ENCODE results near the gene RPL19.

The RPL19 gene

DNA sequence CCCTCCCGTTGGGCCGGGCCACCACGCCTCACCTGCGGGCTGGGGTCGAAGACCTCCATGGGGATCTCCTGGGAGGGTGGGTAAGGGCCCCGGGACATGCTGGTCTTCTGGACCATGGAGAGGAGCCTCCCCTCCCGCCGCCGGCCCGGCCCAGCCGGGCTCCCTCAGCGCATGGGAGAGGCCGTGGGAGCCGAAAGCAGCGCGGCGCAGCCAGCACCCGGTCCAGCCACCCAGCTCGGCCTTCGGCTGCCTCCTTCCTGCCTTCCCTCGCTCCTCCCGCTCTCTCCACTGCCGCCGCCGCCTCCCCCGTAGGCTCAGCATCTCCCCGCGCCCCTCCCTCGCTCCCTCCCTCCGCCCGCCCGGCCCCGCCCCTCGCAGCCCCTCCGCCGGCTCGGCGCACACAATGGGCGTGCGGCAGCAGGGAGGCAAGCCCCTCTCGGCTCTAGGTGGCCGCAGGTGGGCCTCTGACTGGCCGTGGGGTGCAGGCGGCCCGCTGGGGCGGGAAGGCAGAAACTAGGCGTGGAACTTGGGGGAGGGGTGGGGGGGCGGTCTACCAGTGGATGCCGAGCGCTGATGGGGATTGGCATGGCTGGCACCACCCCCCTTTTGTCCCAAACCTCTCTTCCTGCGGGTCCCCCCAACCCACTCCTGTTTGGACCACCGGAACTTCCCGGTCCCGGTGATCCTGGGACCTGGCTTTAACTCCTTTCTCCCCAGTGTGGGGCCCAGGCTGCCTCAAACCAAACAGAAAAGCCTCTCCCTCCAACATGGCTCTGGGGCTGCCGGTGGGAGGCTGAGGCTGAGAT, 2.5 kb upstream of the RPL19 start, which contains the start of gene CACNB1:
Gene CACNB1, minus strand, starts transcription at position 290 of the 806 bp plus-strand sequence. Its CDS starts 174 bp downstream, at position 116.
- peak; percentile 98 for DNase-seq (ENCODE audit: low spot score)

DNA sequence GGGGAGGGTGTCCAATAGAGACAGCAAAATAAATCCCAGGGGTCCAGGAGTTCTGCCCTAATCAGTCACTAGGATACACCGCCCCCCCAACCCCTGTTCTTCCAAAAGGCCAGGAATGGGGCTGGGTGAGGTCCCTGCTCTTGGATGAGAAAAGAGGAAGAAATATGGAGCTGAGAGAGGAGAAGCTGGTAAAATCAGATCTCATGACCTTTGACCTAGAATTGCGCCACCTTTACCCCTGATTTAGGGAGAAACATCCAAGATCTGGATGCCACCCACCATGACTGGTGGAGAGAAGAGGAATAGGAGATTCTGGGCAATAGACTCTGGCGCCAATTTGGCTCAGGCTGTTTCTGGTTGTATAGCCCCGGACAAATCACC, 1.9 kb upstream of the RPL19 start:
- DNase-seq (ENCODE audit: low spot score), result no peak

DNA sequence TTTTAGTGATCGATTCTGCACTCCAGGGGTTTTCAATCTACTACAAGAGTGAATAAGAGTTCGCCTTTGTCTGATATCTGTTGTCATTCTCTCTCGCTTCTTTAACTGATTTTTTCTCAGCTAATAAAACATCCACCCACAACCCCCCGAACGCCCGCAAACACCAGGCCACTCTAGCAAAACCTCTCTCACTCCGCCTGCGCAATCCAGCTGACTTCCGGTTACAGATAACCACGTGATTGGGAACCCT, 338 bp upstream of the RPL19 start:
- DNase-seq (ENCODE audit: low spot score), result peak; percentile 95

DNA sequence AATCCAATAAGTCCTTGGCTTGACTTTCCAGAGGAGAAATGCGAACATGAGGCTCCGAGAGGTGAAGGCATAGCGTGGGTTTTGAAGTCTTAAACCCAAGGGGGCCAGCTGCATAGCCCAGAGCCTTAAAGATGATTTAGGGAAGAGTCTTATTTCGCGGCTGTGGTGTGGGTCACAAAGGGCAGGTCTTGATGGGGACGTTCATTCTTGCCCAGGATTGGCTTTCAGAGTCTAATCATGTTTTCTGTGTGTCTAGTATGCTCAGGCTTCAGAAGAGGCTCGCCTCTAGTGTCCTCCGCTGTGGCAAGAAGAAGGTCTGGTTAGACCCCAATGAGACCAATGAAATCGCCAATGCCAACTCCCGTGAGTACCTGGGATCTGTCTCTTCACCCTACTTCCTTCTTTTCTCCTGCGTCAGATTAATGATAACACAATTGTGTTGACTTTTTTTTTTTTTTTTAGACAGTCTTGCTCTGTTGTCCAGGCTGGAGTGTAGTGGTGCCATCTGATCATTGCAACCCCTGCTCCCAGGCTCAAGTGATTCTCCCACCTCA, 951 bp downstream of the RPL19 start:
- no peak for DNase-seq (ENCODE audit: low spot score)

DNA sequence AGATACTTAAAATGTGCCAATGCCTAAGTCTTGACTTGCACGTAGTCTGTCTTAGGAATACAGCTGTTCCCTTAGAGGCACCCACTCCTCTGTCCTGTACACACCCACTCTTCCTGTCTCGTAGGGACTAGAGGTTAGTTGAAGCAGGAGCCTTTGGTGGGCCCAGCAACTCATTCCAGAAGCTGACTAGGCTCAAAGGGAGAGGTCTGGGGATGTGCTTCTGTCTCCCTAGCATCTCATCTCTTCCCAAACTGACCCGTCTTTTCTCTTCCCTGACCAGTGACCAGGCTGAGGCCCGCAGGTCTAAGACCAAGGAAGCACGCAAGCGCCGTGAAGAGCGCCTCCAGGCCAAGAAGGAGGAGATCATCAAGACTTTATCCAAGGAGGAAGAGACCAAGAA, 4.2 kb downstream of the RPL19 start:
- no peak for DNase-seq (ENCODE audit: low spot score)

DNA sequence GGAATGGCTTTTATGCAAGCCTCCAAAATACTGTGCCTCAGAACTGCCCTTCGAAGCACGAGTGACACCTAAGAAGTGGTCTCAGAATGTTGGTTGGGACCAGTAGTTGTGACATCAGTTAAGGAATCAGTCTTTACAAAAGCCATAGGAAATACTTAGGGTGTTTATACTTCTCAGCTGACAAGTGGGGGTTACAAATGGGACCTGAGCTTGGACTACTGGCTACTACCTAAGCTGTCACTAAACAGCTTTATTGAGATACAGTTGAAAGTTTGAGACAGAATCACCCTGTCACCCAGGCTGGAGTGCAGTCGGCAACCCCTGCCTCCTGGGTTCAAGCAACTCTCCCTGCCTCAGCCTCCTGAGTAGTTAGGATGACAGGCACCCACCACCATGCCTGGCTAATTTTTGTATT, 5.0 kb downstream of the RPL19 start:
- no peak for DNase-seq (ENCODE audit: low spot score)

DNA sequence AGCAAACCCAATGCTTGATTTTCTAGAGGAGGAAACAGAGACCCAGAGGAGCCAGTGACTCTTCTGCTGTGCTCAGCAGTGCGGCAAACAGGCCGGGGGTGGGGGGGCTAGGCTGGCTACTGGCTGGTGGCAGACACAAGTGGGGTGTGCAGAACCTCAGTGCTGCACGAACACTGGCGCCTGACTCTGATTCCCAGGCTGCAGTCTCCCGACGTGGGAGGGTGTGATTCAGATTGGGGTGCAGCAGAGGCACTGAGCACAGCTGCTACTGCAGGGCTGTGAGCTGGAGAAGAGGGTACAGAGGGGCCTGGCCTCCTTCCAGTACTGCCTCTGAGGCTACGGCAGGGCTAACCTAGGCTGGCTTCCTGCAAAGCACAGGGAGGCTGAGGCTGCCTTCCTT, 8.1 kb downstream of the RPL19 start:
- DNase-seq (ENCODE audit: low spot score), result no peak

DNA sequence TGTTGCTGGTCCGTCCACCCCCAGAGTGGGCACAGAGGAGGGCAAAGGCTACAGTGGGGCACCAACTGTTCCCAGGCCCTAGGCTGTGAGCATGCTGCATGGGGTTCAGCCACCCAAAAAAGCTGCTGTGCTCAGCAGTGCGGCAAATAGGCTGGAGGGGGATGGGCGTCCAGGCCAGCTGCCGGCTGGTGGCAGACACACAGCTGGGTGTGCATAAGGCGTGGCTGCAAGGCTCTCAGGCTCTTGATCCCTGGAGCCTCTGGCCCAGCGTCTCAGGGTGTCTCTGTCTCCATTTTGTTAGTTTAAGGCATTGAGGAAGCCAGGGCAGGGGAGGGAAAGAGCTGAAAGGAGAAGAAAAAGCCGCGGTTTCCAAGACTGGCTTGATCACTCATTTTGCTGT, 8.8 kb downstream of the RPL19 start:
- DNase-seq (ENCODE audit: low spot score), result peak; percentile 85

DNA sequence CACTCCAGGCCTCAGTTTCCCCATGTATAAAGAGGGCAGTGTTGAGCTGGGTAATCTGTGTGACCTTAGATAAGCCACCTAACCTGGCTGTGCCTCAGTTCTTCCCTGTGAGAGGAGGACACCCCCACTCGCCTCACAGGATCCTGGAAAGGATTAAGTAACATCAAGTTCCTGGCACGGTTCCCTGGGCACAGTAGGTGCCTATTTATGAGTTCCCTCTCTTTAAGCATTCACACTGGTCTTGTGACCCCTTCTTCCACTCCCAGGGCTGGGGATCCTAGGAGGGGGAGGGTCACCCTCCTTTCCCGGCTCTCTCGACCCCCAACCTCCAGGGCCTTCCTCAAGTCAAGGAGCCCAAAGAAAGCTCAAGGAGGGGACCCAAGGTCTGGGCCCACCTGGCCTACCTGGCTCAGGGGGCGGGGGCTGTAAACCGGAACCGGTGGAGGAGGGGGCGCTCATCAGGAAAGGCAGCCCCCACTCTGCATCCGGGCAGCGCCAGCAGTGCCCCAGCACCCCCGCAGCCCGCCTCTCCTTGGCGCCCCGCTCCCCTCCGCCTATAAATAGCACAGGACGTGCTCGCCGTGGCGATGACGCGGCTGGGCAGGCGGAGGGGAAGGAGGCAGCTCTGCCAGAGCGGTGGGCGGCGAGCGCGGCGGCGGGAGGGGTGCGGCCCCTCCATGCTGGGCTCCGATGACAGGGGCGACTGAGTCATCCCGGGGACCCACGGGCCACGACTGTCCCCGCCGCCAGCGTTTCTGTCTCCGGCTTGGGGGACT, 9.4 kb downstream of the RPL19 start:
- no peak for DNase-seq (ENCODE audit: low spot score)

DNA sequence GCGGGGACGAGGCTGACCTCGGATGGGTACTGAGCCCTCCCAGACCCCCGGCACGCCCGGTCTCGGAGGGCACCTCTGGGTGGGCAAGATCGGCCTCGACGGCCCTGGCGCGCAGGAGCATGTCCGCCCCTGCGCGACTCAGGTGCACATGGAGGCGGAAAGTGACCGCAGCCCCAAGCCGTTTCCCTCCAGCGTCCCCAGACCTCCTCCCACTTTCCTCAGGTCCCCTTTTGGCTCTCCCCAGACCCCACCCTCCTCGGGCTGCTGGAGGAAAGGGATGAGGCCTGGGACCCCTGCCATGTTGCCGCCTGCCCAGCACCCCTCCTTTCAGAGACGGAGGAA, 10.0 kb downstream of the RPL19 start:
- DNase-seq (ENCODE audit: low spot score), result no peak

DNA sequence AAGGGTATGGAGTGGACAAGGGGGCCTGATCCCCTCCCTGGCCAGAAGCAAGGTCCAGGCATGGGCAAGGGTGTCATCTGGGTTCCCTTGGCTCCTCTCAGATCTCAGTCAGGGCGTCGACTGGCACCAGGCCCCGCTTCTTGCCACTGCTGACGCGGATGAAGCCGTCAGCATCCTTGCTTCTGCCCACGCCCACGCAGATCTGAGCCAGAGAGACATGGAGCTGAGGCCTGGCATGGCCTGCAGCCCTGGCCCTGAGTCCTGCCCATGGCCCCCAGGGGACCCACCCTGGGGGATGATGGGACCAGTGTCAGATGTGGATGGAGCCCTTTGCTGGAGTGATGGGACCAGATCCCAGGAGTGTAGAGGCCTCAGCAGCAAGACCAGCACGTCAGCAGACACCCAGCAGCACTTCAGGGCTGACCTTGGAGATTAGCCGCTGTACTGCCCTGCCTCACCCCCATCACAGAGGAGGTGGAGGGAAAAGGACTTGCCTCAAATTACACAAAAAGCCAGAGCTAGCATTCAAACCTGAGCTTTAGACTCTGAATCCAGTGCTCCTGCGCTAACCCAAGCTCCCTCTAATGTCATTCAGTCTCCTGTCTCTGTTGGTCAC, 12.2 kb downstream of the RPL19 start:
- DNase-seq (ENCODE audit: low spot score), result no peak

DNA sequence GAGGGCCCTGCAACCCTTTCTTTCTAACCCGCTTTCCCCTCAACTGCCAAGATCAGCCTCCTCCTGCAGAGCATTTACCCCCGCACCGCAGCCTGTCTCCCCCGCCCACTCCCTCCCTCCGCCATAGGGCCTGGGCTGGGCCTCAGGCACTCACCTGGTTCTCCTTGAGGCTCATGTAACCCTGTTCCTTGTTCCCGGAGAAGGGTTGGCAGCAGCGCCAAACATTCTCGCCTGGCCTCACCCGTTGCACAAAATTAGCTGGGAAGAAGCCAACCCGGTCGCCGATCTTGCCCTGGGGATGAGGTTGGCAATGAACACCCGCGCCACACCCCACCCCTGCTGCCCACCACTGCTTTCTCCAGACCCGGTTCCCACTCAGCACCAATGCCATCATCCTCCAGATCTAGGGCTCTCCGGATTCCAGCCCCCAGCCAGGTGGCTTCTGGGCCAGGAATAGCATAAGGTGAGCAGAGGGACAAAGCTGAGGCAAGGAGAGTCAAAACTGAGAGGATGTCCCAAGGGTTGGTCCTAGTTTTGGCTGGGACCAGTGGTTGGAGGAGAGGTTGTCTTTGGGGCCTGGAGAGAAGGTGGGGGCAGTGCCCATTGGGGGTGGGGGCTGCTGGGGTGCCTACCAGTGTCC, 12.9 kb downstream of the RPL19 start:
- no peak for DNase-seq (ENCODE audit: low spot score)

DNA sequence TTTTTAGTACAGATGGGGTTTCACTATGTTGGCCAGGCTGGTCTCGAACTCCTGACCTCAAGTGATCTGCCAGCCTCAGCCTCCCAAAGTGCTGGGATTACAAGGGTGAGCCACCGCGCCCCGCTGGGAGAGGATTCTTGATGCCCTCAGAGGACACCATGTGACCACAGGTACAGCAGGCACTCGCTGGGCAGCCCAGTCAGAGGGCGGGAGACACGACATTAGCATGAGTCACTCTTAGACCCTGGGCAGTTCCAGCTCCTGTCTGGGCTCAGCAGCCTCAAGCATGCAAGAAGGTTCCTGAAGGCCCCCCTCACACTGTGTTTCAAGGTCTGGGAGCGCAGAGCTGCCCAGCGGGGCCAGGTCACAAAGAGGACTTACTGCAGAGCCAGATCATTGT, 13.8 kb downstream of the RPL19 start:
- no peak for DNase-seq (ENCODE audit: low spot score)

DNA sequence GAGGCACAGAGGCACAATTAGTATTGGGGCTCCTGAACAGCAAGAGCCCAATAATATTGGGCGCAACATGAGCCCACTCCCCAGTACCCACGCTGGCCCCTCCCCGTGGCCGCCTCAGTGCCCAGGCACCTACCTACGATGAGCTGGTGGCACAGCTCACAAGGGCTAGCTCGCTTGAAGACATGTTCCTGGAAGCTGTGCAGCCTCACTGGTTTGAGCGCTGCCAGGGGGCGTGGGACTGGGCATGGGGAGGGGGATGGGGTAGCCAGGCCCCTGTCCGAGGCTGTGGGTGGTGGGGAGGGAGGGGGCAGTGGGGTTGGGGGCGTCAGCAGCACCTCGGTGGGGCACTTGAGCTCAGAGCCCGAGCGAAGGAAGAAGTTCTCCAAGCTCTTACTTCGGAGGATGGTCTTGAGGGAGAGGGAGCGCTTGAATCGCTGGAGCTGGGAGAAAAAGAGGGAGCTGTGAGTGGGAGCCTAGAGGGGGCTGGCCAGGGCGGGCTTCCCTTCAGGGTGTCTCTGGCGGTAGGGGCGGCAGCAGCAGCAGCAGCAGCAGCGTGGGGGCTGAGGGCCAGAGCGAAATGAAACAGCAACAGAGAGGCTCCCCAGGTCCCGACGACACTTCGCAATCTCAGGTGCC, 17.8 kb downstream of the RPL19 start:
- DNase-seq (ENCODE audit: low spot score), result no peak

DNA sequence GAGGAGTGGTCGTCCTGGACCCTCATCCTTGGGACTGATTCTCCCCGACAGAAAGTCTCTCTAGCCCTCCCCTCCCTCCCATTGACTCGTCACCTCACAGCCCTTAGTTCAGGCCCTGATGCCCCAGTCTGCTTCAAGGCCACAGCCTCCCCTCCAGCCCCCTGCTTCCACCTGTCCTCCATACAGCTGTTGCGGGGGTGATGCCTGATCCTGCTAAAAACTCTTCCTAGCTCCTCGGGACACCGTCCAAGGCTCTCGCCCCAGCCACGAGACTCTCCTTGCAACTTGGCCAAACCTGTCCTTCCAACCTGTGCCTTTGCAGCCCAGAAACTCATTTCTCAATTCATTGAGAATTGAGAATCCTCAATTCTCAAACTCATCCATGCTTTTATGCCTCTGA, 18.8 kb downstream of the RPL19 start:
- DNase-seq (ENCODE audit: low spot score), result no peak

DNA sequence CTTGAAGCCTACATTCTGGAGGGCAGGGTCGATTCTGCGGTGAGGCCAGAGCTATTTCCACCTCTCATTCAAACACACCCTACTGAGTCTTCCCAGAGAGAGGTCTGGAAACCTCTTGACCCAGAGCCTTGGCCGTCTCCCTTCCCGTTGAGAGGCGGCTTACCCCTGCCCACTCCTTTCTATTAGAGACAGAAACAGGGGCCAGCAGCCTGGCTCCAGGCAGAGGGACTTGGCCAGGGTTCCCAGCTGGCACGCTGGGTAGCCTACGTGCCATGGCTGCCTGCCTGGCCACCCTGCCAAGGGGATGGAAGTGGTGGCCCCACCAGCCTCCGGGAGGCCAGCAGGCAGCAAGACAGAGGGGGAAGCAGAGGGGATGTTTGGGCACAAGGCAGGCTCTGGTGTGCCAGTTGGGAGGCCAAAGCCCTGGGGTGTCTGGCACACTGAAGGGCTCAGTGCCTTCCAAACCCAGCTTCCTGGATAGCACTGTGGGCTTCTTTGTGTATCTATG, 19.6 kb downstream of the RPL19 start:
- no peak for DNase-seq (ENCODE audit: low spot score)

DNA sequence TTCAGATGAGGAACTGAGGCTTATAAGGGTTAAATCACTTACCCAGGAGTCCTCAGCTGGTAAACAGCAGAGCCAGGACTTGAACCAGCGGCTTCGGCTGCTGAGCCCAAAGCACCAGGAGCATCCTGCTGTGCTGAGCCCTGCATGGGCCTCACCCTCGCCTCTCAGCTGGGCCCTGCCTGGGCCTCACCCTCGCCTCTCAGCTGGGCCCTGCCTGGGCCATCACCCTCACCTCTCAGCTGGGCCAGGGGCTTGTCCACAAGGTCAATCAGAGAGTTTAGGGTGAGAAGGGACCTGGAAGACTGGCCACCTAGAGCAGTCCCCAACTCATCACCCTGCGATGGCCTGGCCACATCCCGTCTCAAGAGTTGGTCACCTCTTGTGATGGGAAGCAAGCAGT, 21.5 kb downstream of the RPL19 start:
- DNase-seq (ENCODE audit: low spot score), result no peak

DNA sequence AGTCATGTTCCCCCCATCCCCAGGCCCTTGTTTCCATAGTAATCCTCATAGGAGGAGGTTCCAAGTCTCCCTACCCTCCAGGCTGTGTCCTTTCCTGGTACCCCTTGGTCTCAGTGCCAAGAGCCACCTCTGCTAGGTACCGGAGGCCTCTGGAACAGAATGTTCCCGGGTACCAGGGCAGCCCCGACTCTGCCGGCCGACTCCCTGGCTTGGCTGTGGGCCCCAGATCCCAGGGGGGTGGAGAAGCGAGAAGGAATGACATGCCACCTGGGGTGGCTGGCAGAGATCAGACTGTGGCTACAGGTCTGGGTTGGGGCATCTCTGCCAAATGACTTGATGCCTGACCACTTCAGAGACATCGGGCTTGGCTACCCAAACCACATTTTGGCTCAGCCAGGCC, 22.1 kb downstream of the RPL19 start:
- no peak for DNase-seq (ENCODE audit: low spot score)

DNA sequence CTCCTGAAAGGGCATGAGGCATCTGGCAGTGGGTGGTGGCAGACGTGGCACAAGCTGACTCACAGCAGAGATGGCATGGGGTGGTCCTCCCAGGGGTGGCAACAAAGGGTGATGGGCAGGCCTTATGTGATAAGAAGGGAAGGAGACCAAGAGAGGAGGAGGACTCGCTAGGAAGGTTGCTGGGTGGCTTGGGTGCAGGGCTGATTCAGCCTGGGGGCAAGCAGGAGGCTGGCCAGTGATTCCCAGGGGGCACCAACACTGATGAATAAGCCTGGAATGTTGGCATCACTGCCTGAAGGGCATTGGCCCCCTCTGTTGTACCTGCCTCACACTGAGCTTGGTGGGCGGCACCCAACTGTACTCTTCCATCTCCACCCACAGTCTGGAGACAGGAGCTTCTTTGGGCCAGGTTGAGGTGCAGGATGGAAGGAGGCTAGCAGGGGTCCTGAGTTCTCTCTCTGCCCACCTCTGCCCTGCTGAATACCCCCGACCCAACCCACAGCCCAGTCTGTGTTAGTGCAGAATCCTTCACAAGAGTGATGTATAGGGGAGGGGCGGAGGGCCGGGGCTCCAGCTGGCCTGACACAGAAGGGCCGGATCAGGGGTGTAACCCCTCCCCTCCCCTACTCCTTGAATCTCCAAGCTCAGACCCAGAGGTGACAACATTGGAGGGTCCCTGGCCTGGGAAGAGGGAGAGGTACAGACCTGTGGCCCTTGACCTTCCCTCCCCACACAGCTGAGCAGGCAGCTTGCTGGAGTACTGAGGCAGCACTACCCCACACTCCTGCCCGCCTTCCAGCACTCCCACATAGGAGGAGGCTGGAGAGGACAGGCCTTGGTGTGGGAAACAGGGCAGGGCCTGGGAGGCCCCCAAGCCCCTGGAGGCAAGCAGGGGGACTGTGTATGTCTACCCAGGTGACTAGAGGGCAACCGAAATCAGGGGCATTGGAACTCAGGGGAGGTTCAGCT, 23.1 kb downstream of the RPL19 start:
- no peak for DNase-seq (ENCODE audit: low spot score)

DNA sequence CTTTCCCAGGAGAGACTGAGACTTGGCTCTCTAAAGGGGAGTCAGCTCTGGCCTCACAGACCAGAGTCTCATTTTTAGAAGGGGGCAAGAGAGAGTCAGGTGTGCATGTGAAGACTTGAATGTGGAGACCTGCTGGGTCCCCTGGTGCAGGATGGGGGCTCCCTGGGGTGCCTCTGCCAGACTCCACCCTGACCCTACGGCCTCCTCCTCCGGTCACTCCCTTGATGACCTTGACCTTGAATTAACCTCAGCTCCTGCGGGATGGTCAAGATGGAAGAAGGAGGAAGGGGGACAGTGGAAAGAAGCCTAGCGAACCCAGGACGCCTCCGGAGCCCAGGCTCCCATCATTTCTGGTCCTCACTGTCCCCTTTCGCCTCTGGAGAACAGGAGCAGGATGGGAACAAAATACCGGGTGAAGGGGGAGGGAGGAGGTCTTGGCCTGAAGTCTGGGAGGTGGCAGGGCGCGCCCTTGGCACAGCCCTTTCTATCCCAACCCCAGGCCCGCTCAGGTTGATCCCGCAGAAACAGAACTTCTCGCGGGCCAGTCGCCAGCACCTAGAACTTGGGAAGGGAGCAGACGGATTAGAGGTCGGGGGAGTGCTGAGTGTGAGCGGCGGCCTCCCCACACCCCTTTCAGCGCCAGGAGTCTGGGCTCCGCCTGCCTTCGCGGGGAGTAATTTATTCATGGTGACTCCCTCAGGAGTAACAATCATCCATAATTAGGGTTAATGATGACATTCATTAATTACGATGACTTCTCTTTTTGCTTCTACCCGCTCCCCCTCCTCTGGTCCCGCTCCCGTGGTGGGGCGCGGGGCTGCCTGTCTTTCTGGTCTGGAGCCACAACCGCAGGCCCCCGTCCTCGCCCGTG, 24.1 kb downstream of the RPL19 start:
- no peak for DNase-seq (ENCODE audit: low spot score)
